ENCODE data around the gene FADS2. TPM values are rescaled to one million over a fixed set of nuclear protein-coding genes. Genes with fewer than 3 reads are reported as not detected.
A peak's percentile ranks its signal among the peaks of the same experiment; 100 is the strongest.

FADS2 gene
- total RNA-seq, 1 donor from 2014 or later, result 37.6 TPM

- H3K4me1 ChIP-seq, result peaks cover 0 to 9% of the 10 kb centered on the region in 2 donors
- peak overlapping the region; percentile 99 for H3K27ac ChIP-seq
- peaks cover 0 to 7% of the 10 kb centered on the region in 2 donors for H3K36me3 ChIP-seq
- intact Hi-C loops (cut with DNase I), result loop anchor here (1.0 to 5.0 kb wide), 2 partner anchors 10 to 155 kb away; no protein-coding TSS in a partner anchor
- DNase-seq (ENCODE audit: low spot score in 2 of 2), result peak in 1 of 2 donors; percentile 41
- H3K4me3 ChIP-seq, result peak overlapping the region; percentile 85 to 86
- no peaks in the 10 kb centered on the region for H3K27me3 ChIP-seq
- TF ChIP-seq CTCF (IDR thresholded peaks at IDR 0.05), result no peak
- H3K9me3 ChIP-seq, result no peaks in the 10 kb centered on the region
Measured at GRCh38 chr11:61817471-61818202, 10.5 kb upstream of the FADS2 start.

- H3K27me3 ChIP-seq, result no peaks in the 10 kb centered on the region
- no peaks in the 10 kb centered on the region for H3K36me3 ChIP-seq
- peaks cover 0 to 7% of the 10 kb centered on the region in 2 donors for H3K4me1 ChIP-seq
- no peak for TF ChIP-seq CTCF (IDR thresholded peaks at IDR 0.05)
- intact Hi-C loops (cut with DNase I), result no loop called here
- H3K9me3 ChIP-seq, result no peaks in the 10 kb centered on the region
- DNase-seq (ENCODE audit: low spot score in 2 of 2), result no peak
- no peak overlapping the region for H3K4me3 ChIP-seq
- H3K27ac ChIP-seq, result peak overlapping the region; percentile 42 to 43
Measured at GRCh38 chr11:61820174-61820573, 7.9 kb upstream of the FADS2 start.

GRCh38 chr11:61826930-61827570, 1.1 kb upstream of the FADS2 start:
- Histone ChIP-seq H3K27ac (peak overlapping the region; percentile 90 to 92), H3K4me1 (peaks cover 2 to 31% of the 10 kb centered on the region in 2 donors), H3K36me3 (no peaks in the 10 kb centered on the region), H3K4me3 (peak overlapping the region; percentile 74 to 78), H3K9me3 (no peaks in the 10 kb centered on the region), H3K27me3 (no peaks in the 10 kb centered on the region)
- no peak for TF ChIP-seq CTCF (IDR thresholded peaks at IDR 0.05)
- no peak for DNase-seq (ENCODE audit: low spot score in 2 of 2)
- intact Hi-C loops (cut with DNase I), result loop anchor here (1.0 kb wide), 1 partner anchor 10 kb away; the partner anchor contains the start of gene FADS1

GRCh38 chr11:61828379-61828628, 204 bp downstream of the FADS2 start:
- Histone ChIP-seq H3K4me3 (peak overlapping the region; percentile 74 to 78), H3K36me3 (no peaks in the 10 kb centered on the region)

More at GRCh38 chr11:61828379-61828628, 204 bp downstream of the FADS2 start:
- H3K9me3 ChIP-seq, result no peaks in the 10 kb centered on the region
- intact Hi-C loops (cut with DNase I), result loop anchor here (1.0 kb wide), 1 partner anchor 62 kb away; no protein-coding TSS in a partner anchor
- H3K4me1 ChIP-seq, result peaks cover 2 to 44% of the 10 kb centered on the region in 2 donors
- H3K27ac ChIP-seq, result peak overlapping the region; percentile 90 to 92
- no peaks in the 10 kb centered on the region for H3K27me3 ChIP-seq
- TF ChIP-seq CTCF (IDR thresholded peaks at IDR 0.05), result no peak
- DNase-seq (ENCODE audit: low spot score in 2 of 2), result no peak

All from ascending aorta (tissue), 2 donors.